SK-N-SH (cell line): ENCODE results near the gene ACSS1. TPM values are rescaled to one million over a fixed set of nuclear protein-coding genes. Genes with fewer than 3 reads are reported as not detected.

Experiments
- CTCF ChIA-PET: fragments of 300-600, 350-600 bp; formaldehyde crosslinking; extraction: SDS; loops from one replicate; lab custom pipeline; 2021; lab: Yijun Ruan, JAX
- POLR2A ChIA-PET: fragments of 350-600 bp; sonication (Branson Sonifier 250); formaldehyde crosslinking; extraction: SDS; loops from one replicate; lab custom pipeline; 2020; ENCODE audit warnings: antibody characterized with exemption, inconsistent platforms; lab: Yijun Ruan, JAX
- DNase-seq: peaks from one replicate; pipeline ENCODE4 v3.0.0; 2012
- H2AFZ ChIP-seq: fragments of 200-600 bp; sonication (generic); 2 replicates; pipeline ENCODE4 v1.8.1; 2016; ENCODE audit warnings: antibody characterized with exemption, mild to moderate bottlenecking, low read depth
- H3F3A ChIP-seq: fragments of 200-600 bp; sonication (generic); replicated peaks from 2 replicates; pipeline ENCODE3; 2016; ENCODE audit warnings: antibody characterized with exemption, mild to moderate bottlenecking; ENCODE audit not compliant: insufficient read depth
- H3K27ac ChIP-seq, 2 experiments: fragments of 200-500 bp in 1 of 2; fragments of 200-600 bp in 1 of 2; sonication (Bioruptor generic) in 1 of 2; sonication (generic), shearing (Covaris generic) in 1 of 2; 2 replicates each; pipeline versions ENCODE4 v1.5.1 to v1.6.1; 2014 to 2016; ENCODE audit warnings: low read depth in 2 of 2, inconsistent platforms in 1 of 2, low read length in 1 of 2, mild to moderate bottlenecking in 1 of 2, mixed read lengths in 1 of 2
- H3K27me3 ChIP-seq: fragments of 200-600 bp; sonication (generic), shearing (Covaris generic); 2 replicates; pipeline ENCODE4 v1.6.1; 2016; ENCODE audit warnings: mixed run types; ENCODE audit not compliant: insufficient read depth
- H3K36me3 ChIP-seq, 2 experiments: fragments of 200-500 bp in 1 of 2; fragments of 200-600 bp in 1 of 2; sonication (Bioruptor generic) in 1 of 2; sonication (generic) in 1 of 2; replicated peaks in 1 of 2; 2 replicates each; pipeline versions ENCODE3 to v1.5.1; 2014 to 2016; ENCODE audit warnings: low read length in 1 of 2, mild to moderate bottlenecking in 1 of 2; ENCODE audit not compliant: insufficient read depth in 2 of 2, control insufficient read depth in 1 of 2
- H3K4me1 ChIP-seq, 2 experiments: fragments of 200-500 bp in 1 of 2; fragments of 200-600 bp in 1 of 2; sonication (Bioruptor generic) in 1 of 2; sonication (generic), shearing (Covaris generic) in 1 of 2; 2 replicates each; pipeline versions ENCODE4 v1.5.1 to v1.6.1; 2014 to 2016; ENCODE audit warnings: low read depth in 1 of 2, low read length in 1 of 2, mixed run types in 1 of 2; ENCODE audit not compliant: insufficient read depth in 2 of 2, control insufficient read depth in 1 of 2
- H3K4me2 ChIP-seq: fragments of 200-600 bp; sonication (generic), shearing (Covaris generic); 2 replicates; pipeline ENCODE4 v1.6.1; 2017; ENCODE audit warnings: mixed run types
- H3K4me3 ChIP-seq, 2 experiments: fragments of 200-500 bp in 1 of 2; fragments of 200-600 bp in 1 of 2; sonication (Bioruptor generic) in 1 of 2; sonication (generic), shearing (Covaris generic) in 1 of 2; 2 replicates each; pipeline versions ENCODE4 v1.5.1 to v1.8.1; 2014 to 2016; ENCODE audit warnings: low read depth in 2 of 2, inconsistent platforms in 1 of 2, low read length in 1 of 2, mild to moderate bottlenecking in 1 of 2, mixed read lengths in 1 of 2, moderate library complexity in 1 of 2
- H3K79me2 ChIP-seq: fragments of 200-600 bp; sonication (generic); 2 replicates; pipeline ENCODE4 v1.8.1; 2017; ENCODE audit warnings: mild to moderate bottlenecking; ENCODE audit not compliant: insufficient read depth
- H3K9ac ChIP-seq: fragments of 200-600 bp; sonication (generic); 2 replicates; pipeline ENCODE4 v1.6.1; 2017; ENCODE audit warnings: mixed run types
- H3K9me2 ChIP-seq: fragments of 200-600 bp; sonication (generic); 2 replicates; pipeline ENCODE4 v1.6.1; 2017; ENCODE audit warnings: mixed run types
- H3K9me3 ChIP-seq: fragments of 200-600 bp; sonication (generic); 2 replicates; pipeline ENCODE4 v1.6.1; 2017; ENCODE audit warnings: mixed run types, mild to moderate bottlenecking, moderate library complexity
- H4K20me1 ChIP-seq: fragments of 200-600 bp; sonication (generic); 2 replicates; pipeline ENCODE4 v1.6.1; 2017; ENCODE audit warnings: mild to moderate bottlenecking, mixed run types; ENCODE audit not compliant: insufficient read depth
- ELF1 ChIP-seq: IDR thresholded peaks from 2 replicates; pipeline ENCODE4 v1.4.0; 2012
- EP300 ChIP-seq, 2 experiments: IDR thresholded peaks; 2 replicates each; pipeline versions ENCODE4 v1.4.0 to v1.6.1; 2012; ENCODE audit warnings: borderline replicate concordance in 1 of 2, low read depth in 1 of 2, low read length in 1 of 2
- EZH2phosphoT487 ChIP-seq: fragments of 200-600 bp; sonication (generic); IDR thresholded peaks from 2 replicates; pipeline ENCODE4 v1.6.1; 2017; ENCODE audit warnings: low read depth, mixed run types, mild to moderate bottlenecking, antibody characterized with exemption, moderate library complexity, borderline replicate concordance
- FOSL2 ChIP-seq: IDR thresholded peaks from 2 replicates; pipeline ENCODE4 v1.4.0; 2012; ENCODE audit warnings: low read depth, mild to moderate bottlenecking, moderate library complexity, borderline replicate concordance
- FOXM1 ChIP-seq: IDR thresholded peaks from 2 replicates; pipeline ENCODE4 v1.4.0; 2012; ENCODE audit warnings: low read depth, mild to moderate bottlenecking
- GABPA ChIP-seq: IDR thresholded peaks from 2 replicates; pipeline ENCODE4 v1.4.0; 2012; ENCODE audit warnings: low read depth, mild to moderate bottlenecking
- GATA2 ChIP-seq: sonication (generic); formaldehyde crosslinking; IDR thresholded peaks from 2 replicates; pipeline ENCODE4 v1.5.0; 2020; ENCODE audit warnings: mild to moderate bottlenecking, missing genetic modification reagents
- MEF2A ChIP-seq: IDR thresholded peaks from 2 replicates; pipeline ENCODE4 v1.4.0; 2012; ENCODE audit warnings: low read depth, borderline replicate concordance
- NFIC ChIP-seq: IDR thresholded peaks from 2 replicates; pipeline ENCODE4 v1.4.0; 2012; ENCODE audit warnings: borderline replicate concordance
- POLR2AphosphoS5 ChIP-seq: IDR thresholded peaks from 2 replicates; pipeline ENCODE4 v1.6.1; 2012; ENCODE audit warnings: low read depth, low read length
- RAD21 ChIP-seq: IDR thresholded peaks from 2 replicates; pipeline ENCODE4 v1.6.1; 2012; ENCODE audit warnings: mild to moderate bottlenecking, low read length
- SIN3A ChIP-seq: IDR thresholded peaks from 2 replicates; pipeline ENCODE4 v1.6.1; 2012; ENCODE audit warnings: low read depth, mild to moderate bottlenecking, low read length, moderate library complexity, borderline replicate concordance
- SMC3 ChIP-seq: IDR thresholded peaks from 2 replicates; pipeline ENCODE4 v1.6.1; 2012; ENCODE audit warnings: low read depth, low read length, improper control_type of control experiment
- TAF1 ChIP-seq: IDR thresholded peaks from 2 replicates; pipeline ENCODE4 v1.6.1; 2012; ENCODE audit warnings: low read depth, mild to moderate bottlenecking, low read length, moderate library complexity, borderline replicate concordance
- TEAD4 ChIP-seq: IDR thresholded peaks from 2 replicates; pipeline ENCODE4 v1.4.0; 2012; ENCODE audit warnings: mild to moderate bottlenecking, borderline replicate concordance; ENCODE audit not compliant: insufficient read depth
- whole genome bisulfite sequencing: methylation state at CpG from one replicate; pipeline ENCODE4 v1.1.6; 2017; ENCODE audit warnings: low lambda C conversion rate; 5-methylcytosine and 5-hydroxymethylcytosine counted together
- polyA plus RNA-seq, 3 experiments: library from polyadenylated mRNA; depleted of rRNA; stranded (reverse); fragments of >200 nt; gene quantifications; 2 replicates each; pipeline ENCODE4 v1.2.3, GENCODE V29; 2012
- TF ChIP-seq, protein P1 (sequence below): IDR thresholded peaks from 2 replicates; pipeline ENCODE4 v1.4.0; 2012; ENCODE audit warnings: low read depth, borderline replicate concordance
- TF ChIP-seq, protein P2 (sequence below): fragments of 200-600 bp; sonication (generic); IDR thresholded peaks from 2 replicates; pipeline ENCODE4 v1.6.1; 2017; ENCODE audit warnings: antibody characterized with exemption, mild to moderate bottlenecking, moderate library complexity
- TF ChIP-seq, protein P3 (sequence below): IDR thresholded peaks from 2 replicates; pipeline ENCODE4; 2012

Gene ACSS1
- polyA plus RNA-seq, 1 of the 3 experiments (the other 2 are of a cell fraction), result 2.0 TPM

- Histone ChIP-seq H3K4me2 (no peak overlapping the region), H3K4me3 (no peak overlapping the region), H3K9ac (no peak overlapping the region), H3K4me1 (peaks cover 0 to 3% of the 10 kb centered on the region in 2 experiments; a peak in 1 of 4 replicates), H3K36me3 (no peaks in the 10 kb centered on the region), H3K9me2 (no peaks in the 10 kb centered on the region), H3K9me3 (no peaks in the 10 kb centered on the region), H4K20me1 (no peaks in the 10 kb centered on the region), H3F3A (no peaks in the 10 kb centered on the region), H3K27me3 (peaks cover 54% of the 10 kb centered on the region), H3K27ac (no peak overlapping the region), H2AFZ (no peak overlapping the region), H3K79me2 (no peaks in the 10 kb centered on the region)
- no peak for DNase-seq
- TF ChIP-seq GATA2 (CRISPR knock-in tag) (no peak), SIN3A (no peak), EZH2phosphoT487 (no peak), NFIC (no peak), POLR2AphosphoS5 (no peak)
- CTCF ChIA-PET, result no interaction called here
- 43% methylated on average over 3 of the region's 6 CpGs for WGBS
- POLR2A ChIA-PET, result no interaction called here
Observed at GRCh38 chr20:25088267-25088666, 30.3 kb upstream of the ACSS1 start.

DNA sequence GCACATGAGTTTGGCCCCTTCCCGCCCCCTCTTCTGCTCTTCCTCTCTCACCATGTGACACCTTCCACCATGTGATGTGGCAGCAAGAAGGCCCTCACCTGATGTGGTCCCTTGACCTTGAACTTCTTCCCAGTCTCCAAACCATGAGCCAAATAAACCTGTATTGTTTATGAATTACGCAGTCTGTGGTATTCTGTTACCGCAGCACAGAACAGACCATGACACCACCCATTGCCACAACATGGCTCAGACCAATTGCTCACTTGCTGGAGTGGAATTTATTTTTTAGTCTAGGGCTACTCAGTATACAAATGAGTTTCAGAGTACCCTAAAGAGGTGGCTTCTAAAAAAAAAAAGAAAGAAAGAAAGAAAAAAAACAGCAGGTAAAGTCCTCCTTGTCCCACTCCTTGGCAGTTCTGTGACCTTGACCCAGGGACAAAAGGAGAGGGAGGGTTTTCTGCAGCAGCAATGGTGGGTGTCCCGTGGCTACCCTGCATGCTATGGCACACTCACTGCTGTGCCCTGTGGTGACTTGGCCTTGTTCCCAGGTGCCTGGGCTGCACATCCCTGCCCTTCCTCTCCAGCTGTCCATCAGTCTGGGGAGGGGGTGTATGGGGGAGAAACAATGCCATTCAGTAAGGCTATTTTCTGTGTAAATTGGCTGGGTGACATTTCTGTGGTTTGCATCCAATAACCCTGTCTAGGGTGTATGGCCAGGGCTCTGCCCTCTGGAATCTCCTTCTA lies 29.4 kb upstream of the ACSS1 start:
- Histone ChIP-seq H4K20me1 (no peaks in the 10 kb centered on the region), H3K36me3 (no peaks in the 10 kb centered on the region), H3K9me2 (no peaks in the 10 kb centered on the region), H3K79me2 (no peaks in the 10 kb centered on the region), H3K4me1 (peaks cover 0 to 5% of the 10 kb centered on the region in 2 experiments; a peak in 1 of 4 replicates), H3K4me3 (no peak overlapping the region), H2AFZ (no peak overlapping the region), H3F3A (no peaks in the 10 kb centered on the region), H3K9ac (no peak overlapping the region), H3K4me2 (no peak overlapping the region), H3K9me3 (no peaks in the 10 kb centered on the region), H3K27me3 (peaks cover 58% of the 10 kb centered on the region), H3K27ac (no peak overlapping the region)
- POLR2A ChIA-PET, result no interaction called here
- WGBS, result 56% methylated on average over 4 of the region's 4 CpGs
- no peak for TF ChIP-seq FOXM1
- TF ChIP-seq GABPA, result no peak
- TF ChIP-seq NFIC, result no peak
- TF ChIP-seq FOSL2, result no peak
- TF ChIP-seq SMC3, result no peak
- TF ChIP-seq EP300 (IDR thresholded peaks at IDR 0.05; ENCODE audit: borderline replicate concordance in 1 of 2, low read depth in 1 of 2, low read length in 1 of 2), result no peak
- no peak for TF ChIP-seq EZH2phosphoT487
- no peak for TF ChIP-seq TAF1
- TF ChIP-seq, protein P1, sequence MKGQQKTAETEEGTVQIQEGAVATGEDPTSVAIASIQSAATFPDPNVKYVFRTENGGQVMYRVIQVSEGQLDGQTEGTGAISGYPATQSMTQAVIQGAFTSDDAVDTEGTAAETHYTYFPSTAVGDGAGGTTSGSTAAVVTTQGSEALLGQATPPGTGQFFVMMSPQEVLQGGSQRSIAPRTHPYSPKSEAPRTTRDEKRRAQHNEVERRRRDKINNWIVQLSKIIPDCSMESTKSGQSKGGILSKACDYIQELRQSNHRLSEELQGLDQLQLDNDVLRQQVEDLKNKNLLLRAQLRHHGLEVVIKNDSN, result no peak
- no peak for TF ChIP-seq MEF2A
- no peak for TF ChIP-seq SIN3A
- no peak for TF ChIP-seq POLR2AphosphoS5
- no peak for TF ChIP-seq TEAD4
- no peak for TF ChIP-seq RAD21
- TF ChIP-seq, protein P2, sequence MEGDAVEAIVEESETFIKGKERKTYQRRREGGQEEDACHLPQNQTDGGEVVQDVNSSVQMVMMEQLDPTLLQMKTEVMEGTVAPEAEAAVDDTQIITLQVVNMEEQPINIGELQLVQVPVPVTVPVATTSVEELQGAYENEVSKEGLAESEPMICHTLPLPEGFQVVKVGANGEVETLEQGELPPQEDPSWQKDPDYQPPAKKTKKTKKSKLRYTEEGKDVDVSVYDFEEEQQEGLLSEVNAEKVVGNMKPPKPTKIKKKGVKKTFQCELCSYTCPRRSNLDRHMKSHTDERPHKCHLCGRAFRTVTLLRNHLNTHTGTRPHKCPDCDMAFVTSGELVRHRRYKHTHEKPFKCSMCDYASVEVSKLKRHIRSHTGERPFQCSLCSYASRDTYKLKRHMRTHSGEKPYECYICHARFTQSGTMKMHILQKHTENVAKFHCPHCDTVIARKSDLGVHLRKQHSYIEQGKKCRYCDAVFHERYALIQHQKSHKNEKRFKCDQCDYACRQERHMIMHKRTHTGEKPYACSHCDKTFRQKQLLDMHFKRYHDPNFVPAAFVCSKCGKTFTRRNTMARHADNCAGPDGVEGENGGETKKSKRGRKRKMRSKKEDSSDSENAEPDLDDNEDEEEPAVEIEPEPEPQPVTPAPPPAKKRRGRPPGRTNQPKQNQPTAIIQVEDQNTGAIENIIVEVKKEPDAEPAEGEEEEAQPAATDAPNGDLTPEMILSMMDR, result no peak
- TF ChIP-seq ELF1, result no peak
- TF ChIP-seq, protein P3, sequence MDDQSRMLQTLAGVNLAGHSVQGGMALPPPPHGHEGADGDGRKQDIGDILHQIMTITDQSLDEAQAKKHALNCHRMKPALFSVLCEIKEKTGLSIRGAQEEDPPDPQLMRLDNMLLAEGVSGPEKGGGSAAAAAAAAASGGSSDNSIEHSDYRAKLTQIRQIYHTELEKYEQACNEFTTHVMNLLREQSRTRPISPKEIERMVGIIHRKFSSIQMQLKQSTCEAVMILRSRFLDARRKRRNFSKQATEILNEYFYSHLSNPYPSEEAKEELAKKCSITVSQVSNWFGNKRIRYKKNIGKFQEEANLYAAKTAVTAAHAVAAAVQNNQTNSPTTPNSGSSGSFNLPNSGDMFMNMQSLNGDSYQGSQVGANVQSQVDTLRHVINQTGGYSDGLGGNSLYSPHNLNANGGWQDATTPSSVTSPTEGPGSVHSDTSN, result no peak
- CTCF ChIA-PET, result no interaction called here
- DNase-seq, result no peak
